ENCODE results near the gene HCCS. TPM values are rescaled to one million over a fixed set of nuclear protein-coding genes. Genes with fewer than 3 reads are reported as not detected.

HCCS gene
- total and polyA plus RNA-seq, 2 donors (not counting 1 experiment from before 2014, with no cell fraction given): 5.8 to 16.7 TPM

GRCh38 chrX:11081511-11081910 lies 29.6 kb upstream of the HCCS start:
- Mint-ChIP-seq H3K27me3 (no peaks in the 10 kb centered on the region), H3K9me3 (ENCODE audit: insufficient read depth) (no peaks in the 10 kb centered on the region), H3K4me1 (no peaks in the 10 kb centered on the region), H3K4me3 (no peak overlapping the region), H3K27ac (no peak overlapping the region)
- intact Hi-C loops (cut with micrococcal nuclease): no loop called here
- WGBS (ENCODE audit: insufficient coverage): no CpG with 5 or more reads among the region's 2 CpGs
- POLR2A ChIA-PET: no interaction called here
- no peaks in the 10 kb centered on the region for H3K27me3 ChIP-seq (replicated peaks in 1 of 4; ENCODE audit: control extremely low read depth in 1 of 4, control insufficient read depth in 3 of 4, insufficient read depth in 4 of 4, low read length in 3 of 4)
- TF ChIP-seq EZH2 (IDR thresholded peaks at IDR 0.05; ENCODE audit: borderline replicate concordance, insufficient read depth, low read depth, low read length, poor library complexity, severe bottlenecking) (no peak), CTCF (IDR thresholded peaks at IDR 0.05) (no peak)
- ATAC-seq (ENCODE audit: low read depth): no peak
- no peak for DNase-seq
- no peaks in the 10 kb centered on the region for H4K20me1 ChIP-seq (ENCODE audit: control insufficient read depth, insufficient read depth, low read length, poor library complexity, severe bottlenecking)
- H2AFZ ChIP-seq (ENCODE audit: insufficient read depth, low read depth, low read length, poor library complexity, severe bottlenecking): no peak overlapping the region
- CTCF ChIA-PET: no interaction called here
- H3K4me1 ChIP-seq (ENCODE audit: control insufficient read depth in 2 of 2, insufficient read depth in 2 of 2, low read length in 2 of 2): no peaks in the 10 kb centered on the region
- no peaks in the 10 kb centered on the region for H3K9me3 ChIP-seq (ENCODE audit: control extremely low read depth in 1 of 3, control insufficient read depth in 2 of 3, insufficient read depth in 1 of 3, low read length in 2 of 3)
- H3K4me2 ChIP-seq (replicated peaks; ENCODE audit: low read depth, low read length, poor library complexity, severe bottlenecking): no peak overlapping the region
- H3K9ac ChIP-seq (ENCODE audit: low read length): no peak overlapping the region
- H3K27ac ChIP-seq (ENCODE audit: low read length in 2 of 2): no peak overlapping the region
- H3K79me2 ChIP-seq (ENCODE audit: control insufficient read depth, insufficient read depth, low read length): no peaks in the 10 kb centered on the region
- H3K36me3 ChIP-seq (replicated peaks in 1 of 2; ENCODE audit: control extremely low read depth in 1 of 2, control insufficient read depth in 1 of 2, extremely low read depth in 1 of 2, insufficient read depth in 2 of 2, low read length in 1 of 2): no peaks in the 10 kb centered on the region
- H3K4me3 ChIP-seq (ENCODE audit: control extremely low read depth in 1 of 5, extremely low read depth in 1 of 5, insufficient read depth in 1 of 5, low read depth in 2 of 5, low read length in 4 of 5): no peak overlapping the region

- intact Hi-C loops (cut with micrococcal nuclease): no loop called here
- no peak overlapping the region for H3K9ac ChIP-seq (ENCODE audit: low read length)
- peaks cover 0 to 4% (median 0%) of the 10 kb centered on the region in 3 donors for H3K9me3 ChIP-seq (ENCODE audit: control extremely low read depth in 1 of 3, control insufficient read depth in 2 of 3, insufficient read depth in 1 of 3, low read length in 2 of 3)
- no peak overlapping the region for H3K4me2 ChIP-seq (replicated peaks; ENCODE audit: low read depth, low read length, poor library complexity, severe bottlenecking)
- Mint-ChIP-seq H3K4me1 (no peaks in the 10 kb centered on the region), H3K4me3 (no peak overlapping the region), H3K27ac (no peak overlapping the region), H3K9me3 (ENCODE audit: insufficient read depth) (peaks cover 2% of the 10 kb centered on the region), H3K27me3 (no peaks in the 10 kb centered on the region)
- H3K36me3 ChIP-seq (replicated peaks in 1 of 2; ENCODE audit: control extremely low read depth in 1 of 2, control insufficient read depth in 1 of 2, extremely low read depth in 1 of 2, insufficient read depth in 2 of 2, low read length in 1 of 2): no peaks in the 10 kb centered on the region
- DNase-seq (no peak), ATAC-seq (ENCODE audit: low read depth) (no peak)
- ChIA-PET POLR2A (no interaction called here), CTCF (no interaction called here)
- H3K27me3 ChIP-seq (replicated peaks in 1 of 4; ENCODE audit: control extremely low read depth in 1 of 4, control insufficient read depth in 3 of 4, insufficient read depth in 4 of 4, low read length in 3 of 4): no peaks in the 10 kb centered on the region
- no CpG with 5 or more reads among the region's 1 CpG for WGBS (ENCODE audit: insufficient coverage)
- no peak overlapping the region for H3K27ac ChIP-seq (ENCODE audit: low read length in 2 of 2)
- no peaks in the 10 kb centered on the region for H4K20me1 ChIP-seq (ENCODE audit: control insufficient read depth, insufficient read depth, low read length, poor library complexity, severe bottlenecking)
- no peak for TF ChIP-seq EZH2 (IDR thresholded peaks at IDR 0.05; ENCODE audit: borderline replicate concordance, insufficient read depth, low read depth, low read length, poor library complexity, severe bottlenecking)
- TF ChIP-seq CTCF (IDR thresholded peaks at IDR 0.05): no peak
- no peaks in the 10 kb centered on the region for H3K4me1 ChIP-seq (ENCODE audit: control insufficient read depth in 2 of 2, insufficient read depth in 2 of 2, low read length in 2 of 2)
- H2AFZ ChIP-seq (ENCODE audit: insufficient read depth, low read depth, low read length, poor library complexity, severe bottlenecking): no peak overlapping the region
- no peaks in the 10 kb centered on the region for H3K79me2 ChIP-seq (ENCODE audit: control insufficient read depth, insufficient read depth, low read length)
- H3K4me3 ChIP-seq (ENCODE audit: control extremely low read depth in 1 of 5, extremely low read depth in 1 of 5, insufficient read depth in 1 of 5, low read depth in 2 of 5, low read length in 4 of 5): no peak overlapping the region
These were observed 25.8 kb upstream of the HCCS start for GRCh38 chrX:11085305-11085704.
